SK-N-MC (cell line): ENCODE data around the gene FOXN4.

Experiments
- EZH2 ChIP-seq: fragments of 200-600 bp; sonication (generic); IDR thresholded peaks from one replicate; pipeline ENCODE4 v1.6.1; 2017; ENCODE audit warnings: antibody characterized with exemption
- POLR2AphosphoS5 ChIP-seq: IDR thresholded peaks from 2 replicates; pipeline ENCODE4 v1.6.1; 2012; ENCODE audit warnings: mild to moderate bottlenecking, low read depth, low read length, borderline replicate concordance

DNA sequence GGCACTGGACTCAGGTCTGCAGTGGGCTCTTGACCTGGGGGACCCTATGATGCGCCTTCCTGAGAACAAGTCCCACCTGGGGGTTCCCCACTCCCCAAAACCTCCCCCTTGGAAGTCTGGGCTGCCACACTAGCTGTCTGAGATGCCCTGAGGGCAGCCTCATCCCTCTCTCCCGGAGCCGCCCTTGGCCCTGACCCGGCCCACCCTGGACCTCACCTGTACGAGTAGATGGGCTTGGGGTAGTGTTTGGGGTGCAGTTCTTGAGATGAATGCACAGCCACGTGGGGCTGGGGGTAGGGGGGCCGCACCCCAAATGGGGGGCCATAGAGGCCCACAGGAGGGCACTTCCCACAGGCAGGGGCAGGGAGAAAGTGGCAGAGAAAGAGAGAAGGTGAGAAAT is 21.9 kb downstream of the FOXN4 start:
- TF ChIP-seq EZH2 (no peak), POLR2AphosphoS5 (no peak)
